Neural cell (in vitro differentiated cells): Measurements from ENCODE around the gene HEXD. TPM values are rescaled to one million over a fixed set of nuclear protein-coding genes. Genes with fewer than 3 reads are reported as not detected.

ENCODE experiments used
- H2AFZ ChIP-seq: fragments of 200-600, 300-800 bp; sonication (generic), shearing (Covaris generic); 2 replicates; pipeline ENCODE4 v1.6.0; 2014; ENCODE audit warnings: low read depth, mild to moderate bottlenecking, antibody characterized with exemption, low read length, moderate library complexity
- H3F3A ChIP-seq: fragments of 200-600 bp; shearing (Covaris generic); 2 replicates; pipeline ENCODE4 v1.6.1; 2016; ENCODE audit warnings: mild to moderate bottlenecking, moderate library complexity, mixed read lengths, antibody characterized with exemption, low read length; ENCODE audit not compliant: insufficient read depth, poor library complexity, severe bottlenecking
- H3K27ac ChIP-seq: fragments of 200-600, 300-800 bp; sonication (generic), shearing (Covaris generic); 2 replicates; pipeline ENCODE4 v1.5.1; 2014; ENCODE audit warnings: mild to moderate bottlenecking, low read length, moderate library complexity
- H3K27me3 ChIP-seq: fragments of 300-800, 200-600 bp; sonication (generic), shearing (Covaris generic); 2 replicates; pipeline ENCODE4 v1.6.0; 2014; ENCODE audit warnings: mild to moderate bottlenecking, low read depth, low read length, moderate library complexity; ENCODE audit not compliant: insufficient read depth
- H3K36me3 ChIP-seq: fragments of 300-800, 200-600 bp; sonication (generic), shearing (Covaris generic); 2 replicates; pipeline ENCODE4 v1.5.1; 2014; ENCODE audit warnings: mild to moderate bottlenecking, antibody characterized with exemption, low read length, moderate library complexity; ENCODE audit not compliant: insufficient read depth
- H3K4me2 ChIP-seq: fragments of 300-800, 200-600 bp; sonication (generic), shearing (Covaris generic); 2 replicates; pipeline ENCODE4 v1.6.0; 2014; ENCODE audit warnings: mild to moderate bottlenecking, low read length
- H3K4me3 ChIP-seq: fragments of 300-800, 200-600 bp; sonication (generic), shearing (Covaris generic); 2 replicates; pipeline ENCODE4 v1.5.1; 2014; ENCODE audit warnings: mild to moderate bottlenecking, low read length, moderate library complexity
- H3K79me2 ChIP-seq: fragments of 200-600 bp; shearing (Covaris generic); replicated peaks from 2 replicates; pipeline ENCODE4 v1.6.0; 2014; ENCODE audit warnings: mild to moderate bottlenecking, low read length, moderate library complexity; ENCODE audit not compliant: insufficient read depth
- H3K9ac ChIP-seq: fragments of 300-800, 200-600 bp; sonication (generic), shearing (Covaris generic); 2 replicates; pipeline ENCODE4 v1.6.1; 2016; ENCODE audit warnings: mild to moderate bottlenecking, low read length, mixed read lengths
- H3K9me2 ChIP-seq: fragments of 200-600 bp; shearing (Covaris generic); 2 replicates; pipeline ENCODE4 v1.6.1; 2016; ENCODE audit warnings: mild to moderate bottlenecking, low read length, mixed read lengths; ENCODE audit not compliant: insufficient read depth
- H3K9me3 ChIP-seq: fragments of 200-600, 300-800 bp; sonication (generic), shearing (Covaris generic); 2 replicates; pipeline ENCODE4 v1.6.1; 2016; ENCODE audit warnings: mild to moderate bottlenecking, mixed run types, low read length, moderate library complexity, mixed read lengths
- H4K20me1 ChIP-seq: fragments of 200-600 bp; shearing (Covaris generic); 2 replicates; pipeline ENCODE4 v1.6.1; 2016; ENCODE audit warnings: mild to moderate bottlenecking, mixed run types; ENCODE audit not compliant: insufficient read depth
- CTCF ChIP-seq: fragments of 450-650 bp; IDR thresholded peaks from 2 replicates; pipeline ENCODE4 v1.5.1; 2014; ENCODE audit warnings: antibody characterized with exemption, mild to moderate bottlenecking, moderate library complexity; ENCODE audit not compliant: poor library complexity, severe bottlenecking
- EP300 ChIP-seq: fragments of 450-650 bp; conservative IDR thresholded peaks from 2 replicates; pipeline ENCODE4 v1.6.1; 2014; ENCODE audit warnings: antibody characterized with exemption, mild to moderate bottlenecking, moderate library complexity; ENCODE audit not compliant: poor library complexity, severe bottlenecking
- EZH2 ChIP-seq: fragments of 200-600, 300-800 bp; shearing (Covaris generic), sonication (generic); IDR thresholded peaks from 2 replicates; pipeline ENCODE4 v1.6.1; 2014; ENCODE audit warnings: antibody characterized with exemption, low read length, borderline replicate concordance, mild to moderate bottlenecking; ENCODE audit not compliant: insufficient read depth, poor library complexity, severe bottlenecking
- MXI1 ChIP-seq: fragments of 450-650 bp; conservative IDR thresholded peaks from 2 replicates; pipeline ENCODE4 v1.6.1; 2014; ENCODE audit warnings: antibody characterized with exemption, mild to moderate bottlenecking; ENCODE audit not compliant: poor library complexity, severe bottlenecking
- POLR2AphosphoS5 ChIP-seq: IDR thresholded peaks from 2 replicates; pipeline ENCODE4 v1.6.1; 2012
- RAD21 ChIP-seq: fragments of 450-650 bp; conservative IDR thresholded peaks from 2 replicates; pipeline ENCODE4 v1.6.1; 2014; ENCODE audit warnings: antibody characterized with exemption, mild to moderate bottlenecking, moderate library complexity
- SMC3 ChIP-seq: fragments of 450-650 bp; conservative IDR thresholded peaks from 2 replicates; pipeline ENCODE4 v1.6.1; 2014; ENCODE audit warnings: antibody characterized with exemption, mild to moderate bottlenecking, moderate library complexity; ENCODE audit not compliant: poor library complexity
- TAF1 ChIP-seq: IDR thresholded peaks from 2 replicates; pipeline ENCODE4 v1.6.1; 2012; ENCODE audit warnings: low read depth
- polyA plus RNA-seq: library from polyadenylated mRNA; depleted of rRNA; stranded (reverse); fragments of >200 nt; gene quantifications from 2 replicates; pipeline ENCODE4 v1.2.3, GENCODE V29; 2014
- TF ChIP-seq, protein P1 (sequence below): IDR thresholded peaks from 2 replicates; pipeline ENCODE4 v1.6.1; 2012; ENCODE audit warnings: borderline replicate concordance

Gene HEXD
- polyA plus RNA-seq, 1 donor from 2014 or later = 72.8 TPM

- Histone ChIP-seq H3K9me2 (no peaks in the 10 kb centered on the region), H3K79me2 (no peaks in the 10 kb centered on the region), H3K27me3 (no peaks in the 10 kb centered on the region), H3K27ac (no peak overlapping the region), H3K9me3 (no peaks in the 10 kb centered on the region), H3K4me3 (no peak overlapping the region), H3K9ac (no peak overlapping the region), H3F3A (no peaks in the 10 kb centered on the region), H4K20me1 (no peaks in the 10 kb centered on the region), H3K4me2 (no peak overlapping the region), H3K36me3 (no peaks in the 10 kb centered on the region), H2AFZ (no peak overlapping the region)
- TF ChIP-seq SMC3 (no peak), RAD21 (no peak), POLR2AphosphoS5 (no peak), EZH2 (no peak), CTCF (no peak), EP300 (no peak), MXI1 (no peak), TAF1 (no peak)
- TF ChIP-seq, protein P1, sequence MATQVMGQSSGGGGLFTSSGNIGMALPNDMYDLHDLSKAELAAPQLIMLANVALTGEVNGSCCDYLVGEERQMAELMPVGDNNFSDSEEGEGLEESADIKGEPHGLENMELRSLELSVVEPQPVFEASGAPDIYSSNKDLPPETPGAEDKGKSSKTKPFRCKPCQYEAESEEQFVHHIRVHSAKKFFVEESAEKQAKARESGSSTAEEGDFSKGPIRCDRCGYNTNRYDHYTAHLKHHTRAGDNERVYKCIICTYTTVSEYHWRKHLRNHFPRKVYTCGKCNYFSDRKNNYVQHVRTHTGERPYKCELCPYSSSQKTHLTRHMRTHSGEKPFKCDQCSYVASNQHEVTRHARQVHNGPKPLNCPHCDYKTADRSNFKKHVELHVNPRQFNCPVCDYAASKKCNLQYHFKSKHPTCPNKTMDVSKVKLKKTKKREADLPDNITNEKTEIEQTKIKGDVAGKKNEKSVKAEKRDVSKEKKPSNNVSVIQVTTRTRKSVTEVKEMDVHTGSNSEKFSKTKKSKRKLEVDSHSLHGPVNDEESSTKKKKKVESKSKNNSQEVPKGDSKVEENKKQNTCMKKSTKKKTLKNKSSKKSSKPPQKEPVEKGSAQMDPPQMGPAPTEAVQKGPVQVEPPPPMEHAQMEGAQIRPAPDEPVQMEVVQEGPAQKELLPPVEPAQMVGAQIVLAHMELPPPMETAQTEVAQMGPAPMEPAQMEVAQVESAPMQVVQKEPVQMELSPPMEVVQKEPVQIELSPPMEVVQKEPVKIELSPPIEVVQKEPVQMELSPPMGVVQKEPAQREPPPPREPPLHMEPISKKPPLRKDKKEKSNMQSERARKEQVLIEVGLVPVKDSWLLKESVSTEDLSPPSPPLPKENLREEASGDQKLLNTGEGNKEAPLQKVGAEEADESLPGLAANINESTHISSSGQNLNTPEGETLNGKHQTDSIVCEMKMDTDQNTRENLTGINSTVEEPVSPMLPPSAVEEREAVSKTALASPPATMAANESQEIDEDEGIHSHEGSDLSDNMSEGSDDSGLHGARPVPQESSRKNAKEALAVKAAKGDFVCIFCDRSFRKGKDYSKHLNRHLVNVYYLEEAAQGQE = no peak
These were observed 19.1 kb downstream of the HEXD start for GRCh38 chr17:82437325-82437668.

DNA sequence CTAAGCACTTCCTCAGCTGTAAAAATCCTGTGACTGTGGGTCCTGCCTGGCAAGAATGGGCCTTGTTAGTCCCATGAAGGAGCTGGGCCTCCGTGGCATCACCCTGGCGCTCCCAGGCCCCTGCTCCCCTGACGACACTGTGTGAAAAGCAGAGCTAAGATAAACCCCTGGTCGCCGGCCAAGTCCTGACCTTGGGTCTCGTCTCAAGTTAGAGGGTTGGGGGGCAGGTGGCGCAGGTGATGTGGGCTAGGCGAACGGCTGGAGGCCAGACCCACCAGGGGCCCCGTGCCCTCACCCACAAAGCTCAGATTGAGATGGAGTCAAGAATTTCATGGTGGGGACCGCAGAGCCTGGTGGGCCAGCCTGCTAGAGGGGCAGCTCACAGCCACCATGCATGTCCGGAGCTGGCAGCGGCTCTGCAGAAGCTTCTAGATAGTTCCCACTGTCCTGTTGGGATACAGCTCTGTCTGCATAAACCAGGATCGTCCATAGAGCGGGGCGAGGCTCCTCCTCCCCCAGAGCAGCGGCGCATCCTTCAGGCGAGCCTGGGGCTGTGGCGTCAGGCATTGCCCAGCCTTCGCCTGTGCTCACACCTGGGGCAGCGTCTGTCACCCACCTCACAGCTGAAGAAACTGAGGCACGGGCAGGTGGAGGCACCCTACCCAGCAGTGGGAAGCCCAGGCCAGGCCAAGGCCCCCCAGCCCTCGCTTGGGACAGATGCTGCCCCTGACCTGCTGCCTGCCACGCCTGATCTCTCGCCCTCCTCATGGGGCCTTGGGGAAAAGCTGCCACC lies 20.4 kb downstream of the HEXD start:
- Histone ChIP-seq H4K20me1 (no peaks in the 10 kb centered on the region), H3K4me2 (no peak overlapping the region), H3K9me2 (no peaks in the 10 kb centered on the region), H3K9ac (no peak overlapping the region), H3K27ac (no peak overlapping the region), H3K36me3 (no peaks in the 10 kb centered on the region), H3K27me3 (no peaks in the 10 kb centered on the region), H3K9me3 (no peaks in the 10 kb centered on the region), H2AFZ (no peak overlapping the region), H3K4me3 (no peak overlapping the region), H3F3A (no peaks in the 10 kb centered on the region), H3K79me2 (no peaks in the 10 kb centered on the region)
- TF ChIP-seq, protein P1 = no peak
- TF ChIP-seq SMC3 (no peak), EZH2 (no peak), POLR2AphosphoS5 (no peak), EP300 (no peak), MXI1 (no peak)
